Activated CD4-positive, alpha-beta T cell treated with anti-CD3 and anti-CD28 coated beads, Interleukin-2, amount 50 U/mL, for 48 hours (primary cell): ENCODE data around the gene AIFM1.

Experiments used
- DNase-seq, 2 experiments: peaks; one replicate each; pipeline ENCODE4 v3.0.0-alpha.2; 2020

AIFM1 gene

DNA sequence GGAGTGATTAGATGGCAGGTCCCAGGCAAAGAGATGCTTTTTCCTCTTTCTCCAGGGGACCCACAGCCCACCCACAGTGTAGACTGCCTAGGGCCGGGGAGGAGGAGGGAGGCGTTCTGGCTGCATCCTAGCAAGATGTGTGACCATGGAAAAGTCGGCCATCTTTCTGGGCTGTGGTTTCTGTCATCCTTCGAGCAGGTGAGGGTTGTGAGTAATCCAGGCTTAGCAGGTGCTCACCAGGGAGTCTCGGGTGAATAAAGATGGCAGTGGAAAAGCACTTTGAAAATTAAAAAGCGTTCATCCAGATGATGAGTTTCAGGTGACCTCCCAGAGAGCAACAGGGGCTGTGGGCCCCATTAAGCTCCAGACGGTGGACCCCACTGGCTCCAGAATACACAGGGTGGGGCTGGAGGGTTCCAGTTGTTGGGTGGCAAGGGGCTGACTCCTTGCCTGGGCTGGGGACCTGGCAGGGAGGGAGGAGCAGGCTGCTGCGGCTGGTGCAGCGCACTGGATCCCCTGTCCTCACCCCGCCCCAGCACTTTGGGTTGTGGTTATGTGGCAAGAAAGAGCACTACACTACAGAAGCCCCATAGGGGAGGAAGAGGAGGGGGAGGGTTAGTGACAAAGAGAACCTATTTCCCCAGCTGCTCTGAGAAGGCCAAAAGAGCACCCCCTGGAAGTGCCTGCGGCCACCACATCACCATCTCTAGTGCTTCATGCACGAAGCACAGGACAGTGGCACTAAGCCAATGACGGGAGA lies 79.0 kb downstream of the AIFM1 start:
- peak; percentile 64 to 71 for DNase-seq

DNA sequence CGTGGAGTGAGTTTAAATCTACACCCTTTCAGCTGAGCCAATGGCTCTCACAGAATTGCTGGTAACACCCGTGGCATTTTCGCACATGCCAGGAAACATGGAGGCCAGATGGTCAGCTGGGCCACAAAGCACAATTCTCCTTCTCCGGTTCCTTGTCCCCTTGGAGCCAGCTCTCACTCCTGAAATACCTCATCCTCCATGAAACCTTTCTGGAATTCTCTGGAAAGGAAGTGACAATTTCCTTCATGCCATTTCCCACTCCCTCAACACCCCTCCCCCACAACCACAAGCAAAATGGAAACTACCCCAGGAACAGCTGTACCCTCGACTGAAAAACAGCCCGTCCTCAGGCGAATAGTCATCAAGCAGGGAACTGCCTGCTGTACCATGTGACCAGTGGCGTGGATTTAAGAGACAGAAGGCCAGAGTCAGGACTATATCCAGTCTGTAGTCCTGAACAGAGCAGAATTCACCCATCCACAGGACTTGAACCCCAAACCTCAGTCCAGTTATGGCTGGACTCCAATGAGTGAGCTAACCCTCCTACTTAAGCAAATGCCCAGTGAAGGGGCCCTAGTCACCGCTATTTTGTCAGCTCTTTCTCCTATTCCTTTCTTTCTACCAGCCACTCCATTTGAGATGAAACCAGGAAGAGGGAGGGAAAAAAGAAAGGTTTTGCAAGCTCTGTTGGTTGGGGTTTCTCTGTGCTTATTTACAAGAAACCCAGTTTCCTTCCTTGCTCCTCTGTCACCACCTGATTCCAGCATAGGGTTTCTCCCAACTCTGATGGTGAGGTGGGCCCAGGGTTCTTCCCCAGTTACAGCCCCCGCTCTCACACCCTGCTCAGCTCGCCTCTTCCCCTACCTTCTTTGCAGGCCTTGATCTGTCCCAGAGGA lies 79.8 kb downstream of the AIFM1 start:
- peak in 1 of 2 experiments; percentile 32 for DNase-seq

DNA sequence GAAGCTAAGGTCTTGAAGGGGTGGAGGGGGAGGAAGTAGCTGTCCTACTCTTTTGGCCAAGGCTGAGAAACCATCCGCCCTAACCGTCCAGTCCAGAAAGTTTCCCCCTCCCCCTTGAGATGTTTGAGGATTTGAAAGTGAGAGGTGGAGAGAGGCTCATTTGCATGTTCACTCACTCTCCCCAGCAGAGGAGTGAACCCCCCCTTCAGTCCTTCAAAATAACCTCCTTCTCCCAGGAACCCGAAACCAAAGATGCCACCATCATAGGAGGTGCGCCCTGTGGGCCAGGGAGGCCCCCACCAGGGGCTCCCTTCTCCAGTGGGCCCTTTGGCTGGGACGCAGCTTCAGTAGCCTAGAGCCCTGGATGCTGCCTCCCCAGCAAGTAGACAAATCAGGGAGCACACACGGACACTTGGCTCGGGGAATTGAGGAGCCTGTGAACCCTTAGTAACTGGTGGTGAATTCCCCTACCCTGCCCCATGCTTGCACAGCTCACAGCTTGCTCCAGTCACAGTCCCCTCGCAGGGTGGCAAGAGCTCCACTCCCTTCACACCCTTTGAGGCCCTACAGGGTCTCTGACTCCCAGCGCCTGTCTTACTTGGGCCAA lies 80.9 kb downstream of the AIFM1 start:
- DNase-seq = peak in 1 of 2 experiments; percentile 41

DNA sequence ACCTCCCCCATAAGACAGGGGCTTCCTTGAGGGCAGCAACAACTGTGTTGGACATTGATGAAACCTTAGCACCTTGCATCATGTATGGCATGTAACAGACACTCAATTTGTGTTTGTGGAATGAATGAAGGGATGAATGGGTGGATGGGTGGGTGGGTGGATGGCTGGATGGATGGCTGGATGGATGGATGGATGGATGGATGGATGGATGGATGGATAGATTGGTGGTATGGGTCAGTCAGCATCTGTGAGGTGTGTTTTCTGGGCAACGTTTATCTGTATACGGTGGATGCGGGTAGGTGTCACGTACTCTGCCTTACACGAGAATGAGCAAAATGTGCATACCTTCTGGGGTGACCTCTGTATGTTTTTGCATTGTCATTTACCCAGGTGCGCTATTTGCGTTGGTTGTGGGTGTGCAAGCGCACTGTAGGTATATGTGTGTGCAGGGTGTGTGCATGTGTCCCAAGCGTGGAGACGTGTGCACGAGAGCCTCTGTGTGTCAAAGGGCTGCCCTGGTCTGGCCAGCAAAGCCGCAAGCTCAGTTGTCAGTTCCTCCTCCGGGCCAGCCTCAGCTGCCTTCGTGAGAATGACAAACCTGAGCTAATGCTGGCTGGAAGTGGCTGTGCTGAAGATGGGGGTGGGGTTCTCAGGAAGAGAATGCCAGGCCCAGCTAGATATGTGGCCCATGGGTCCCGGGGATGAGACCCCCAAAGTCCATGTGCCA lies 81.8 kb downstream of the AIFM1 start:
- peak in 1 of 2 experiments; percentile 8 for DNase-seq

DNA sequence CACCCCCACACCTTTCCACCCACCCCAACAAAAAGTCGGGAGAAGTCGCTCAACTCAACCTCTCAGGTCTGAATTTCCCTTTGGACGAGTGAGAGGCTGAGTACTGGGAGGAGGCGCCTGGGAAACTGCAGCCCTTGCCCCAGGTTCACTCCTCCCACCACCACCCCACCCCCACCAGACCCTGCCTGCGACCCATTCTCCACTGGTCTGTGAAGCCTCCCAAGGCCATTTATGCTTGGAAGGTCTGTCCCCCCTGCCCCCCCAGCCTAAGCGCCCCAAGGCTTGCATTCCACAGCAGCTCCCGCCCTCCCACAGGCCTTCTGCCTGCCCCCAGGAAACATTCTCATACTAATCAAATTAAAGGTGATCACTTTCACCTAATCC lies 82.5 kb downstream of the AIFM1 start:
- DNase-seq = no peak

DNA sequence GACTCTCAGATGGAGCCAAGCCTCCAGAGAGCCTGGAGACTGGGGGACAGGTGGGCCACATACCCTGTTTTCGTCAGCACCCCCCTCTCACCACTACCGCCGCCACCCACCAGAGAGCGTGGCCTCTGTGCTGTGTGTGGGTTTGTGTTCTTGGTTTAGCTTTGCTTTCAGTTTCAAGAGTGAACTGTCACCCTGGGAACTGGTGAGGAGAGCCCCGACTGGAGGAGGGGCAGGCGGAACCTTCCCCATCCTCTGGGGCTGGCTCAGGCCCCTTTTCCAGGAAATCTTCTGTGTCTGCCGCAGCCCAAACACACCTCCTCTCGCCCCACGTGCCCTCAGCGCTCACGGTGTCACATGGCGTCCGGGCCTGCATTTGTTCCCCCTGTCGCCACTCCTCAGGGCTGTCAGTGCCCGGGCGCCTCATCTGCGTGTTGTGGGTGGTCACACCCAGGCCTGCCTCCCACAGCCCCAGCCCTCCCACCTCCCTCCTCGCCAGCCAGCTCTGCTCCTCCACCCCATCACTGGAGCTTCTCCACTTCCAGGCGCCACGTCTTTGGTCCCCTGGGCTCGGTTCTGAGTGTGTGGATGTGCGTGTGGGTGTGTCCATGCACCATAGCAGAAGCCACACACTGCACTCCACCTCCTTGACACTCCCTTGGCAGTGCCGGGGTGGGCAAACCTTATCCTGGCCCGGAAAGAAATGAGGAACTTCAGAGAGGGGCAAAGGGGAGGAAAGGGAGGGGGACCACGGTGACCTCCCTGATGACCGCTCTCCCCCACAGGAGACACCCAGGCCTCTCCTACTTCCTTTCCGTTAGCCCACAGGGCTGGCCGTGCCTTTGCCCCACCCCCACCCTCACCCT lies 83.2 kb downstream of the AIFM1 start:
- peak; percentile 71 to 80 for DNase-seq

DNA sequence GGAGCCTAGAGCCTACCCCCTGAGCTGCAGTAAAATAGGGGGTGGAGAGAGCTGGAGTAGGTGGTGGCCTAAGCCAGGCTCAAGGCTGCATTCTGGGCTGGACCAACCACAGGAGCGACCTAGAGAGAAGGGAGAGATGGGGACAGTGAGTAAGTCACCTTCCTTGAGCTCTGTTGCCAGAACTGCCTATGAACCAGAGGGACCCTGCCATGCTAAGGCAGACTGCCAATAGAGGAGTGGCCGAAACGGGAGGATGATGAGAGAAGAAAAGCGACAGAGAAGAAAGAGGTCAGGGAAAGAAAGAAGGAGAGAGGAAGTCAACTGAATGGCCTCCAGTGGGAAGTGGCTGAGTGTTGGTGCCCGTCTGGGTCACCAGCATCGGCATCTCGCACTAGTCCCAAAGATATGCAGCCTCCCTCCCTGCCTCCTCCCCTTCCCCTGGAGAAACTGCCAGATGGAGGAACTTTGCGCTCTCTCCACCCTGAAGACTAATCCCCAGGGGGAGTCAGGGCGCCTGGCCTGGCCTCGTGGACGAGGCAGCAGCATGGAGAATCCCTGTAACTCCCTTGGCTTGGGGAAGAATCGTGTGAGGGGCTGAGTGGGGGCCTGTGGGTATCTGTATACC lies 84.1 kb downstream of the AIFM1 start:
- no peak for DNase-seq

DNA sequence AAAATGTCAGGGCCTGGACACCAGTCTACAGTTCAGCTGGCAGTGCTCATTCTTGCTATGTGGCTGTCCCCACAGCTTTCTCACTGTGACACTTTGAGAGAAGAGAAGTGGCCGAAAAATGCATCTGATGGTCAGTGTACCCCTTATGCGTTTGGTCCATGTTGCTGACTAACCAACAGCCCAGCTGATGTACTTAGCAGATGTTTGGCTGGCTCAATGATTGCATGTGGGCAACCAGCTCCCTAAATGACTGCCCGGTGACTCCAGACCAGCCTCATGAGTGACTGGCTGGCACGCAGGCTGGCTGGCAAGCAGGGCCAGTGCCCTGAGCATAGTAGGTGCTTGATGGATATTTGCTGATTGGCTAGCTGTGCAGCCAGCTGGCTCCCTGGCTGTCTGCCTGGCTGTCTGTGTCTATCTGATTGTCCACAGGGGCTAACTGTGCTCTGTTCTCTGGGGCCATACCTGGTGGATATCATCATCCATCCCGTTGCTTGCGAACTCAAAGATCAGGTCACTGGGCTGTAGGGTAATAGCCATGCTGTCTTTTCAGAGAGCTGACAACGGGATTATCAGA lies 84.8 kb downstream of the AIFM1 start:
- DNase-seq = no peak

DNA sequence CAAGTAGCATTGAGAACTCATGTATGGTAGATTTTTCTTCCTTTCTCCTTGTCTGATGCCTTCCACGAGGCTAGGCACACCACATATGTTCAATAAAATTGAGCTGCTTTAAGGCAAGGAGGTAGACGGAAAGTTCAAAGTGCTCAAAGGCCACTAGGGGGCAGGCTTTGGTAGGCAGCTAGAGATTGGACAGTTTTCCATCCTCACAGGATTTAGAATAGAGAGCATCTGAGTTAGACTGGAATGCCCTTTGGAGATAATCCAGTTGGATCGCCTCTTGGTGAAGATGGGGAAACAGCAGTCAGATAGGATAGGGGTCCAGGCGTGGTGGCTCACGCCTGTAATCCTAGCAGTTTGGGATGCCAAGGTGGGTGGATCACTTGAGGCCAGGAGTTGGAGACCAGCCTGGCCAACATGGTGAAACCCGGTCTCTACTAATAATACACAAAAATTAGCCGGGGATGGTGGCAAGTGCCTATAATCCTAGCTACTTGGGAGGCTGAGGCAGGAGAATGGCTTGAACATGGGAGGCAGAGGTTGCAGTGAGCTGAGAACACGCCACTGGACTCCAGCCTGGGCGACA lies 85.7 kb downstream of the AIFM1 start:
- peak; percentile 59 to 67 for DNase-seq
